GM23338 (cell line): ENCODE measurements around the gene KDM4B. TPM values are rescaled to one million over a fixed set of nuclear protein-coding genes. Genes with fewer than 3 reads are reported as not detected.
"Not testable (repeated sequence)": the region's sequence is repeated elsewhere in the genome, so short reads cannot be mapped to it uniquely, and the experiment has no call there.

ENCODE experiments used
- ATAC-seq: fragments of 200-7000 bp; cut with Tn5 transposase; 3 replicates; pipeline ENCODE4 v1.9.1; 2020
- DNase-seq: peaks from one replicate; pipeline ENCODE4 v3.0.0-alpha.2; 2015; ENCODE audit warnings: low spot score
- H2AFZ ChIP-seq: fragments of 200-600 bp; sonication (generic); 2 replicates; pipeline ENCODE4 v1.8.0; 2016; ENCODE audit warnings: antibody characterized with exemption, mild to moderate bottlenecking, moderate library complexity
- H3F3A ChIP-seq: fragments of 200-600 bp; sonication (generic); replicated peaks from 2 replicates; pipeline ENCODE4 v1.8.0; 2017; ENCODE audit warnings: antibody characterized with exemption, mixed run types, low read depth
- H3K27ac ChIP-seq: fragments of 200-600 bp; sonication (generic); 2 replicates; pipeline ENCODE4 v1.6.1; 2016; ENCODE audit warnings: low read depth
- H3K27me3 ChIP-seq: fragments of 200-600 bp; sonication (generic); 2 replicates; pipeline ENCODE4 v1.8.0; 2016; ENCODE audit warnings: mild to moderate bottlenecking, mixed run types, moderate library complexity; ENCODE audit not compliant: insufficient read depth
- H3K36me3 ChIP-seq: fragments of 200-600 bp; sonication (generic); 2 replicates; pipeline ENCODE4 v1.8.0; 2016; ENCODE audit warnings: mild to moderate bottlenecking; ENCODE audit not compliant: insufficient read depth
- H3K4me1 ChIP-seq: fragments of 200-600 bp; sonication (generic); 2 replicates; pipeline ENCODE4 v1.8.0; 2016; ENCODE audit warnings: mild to moderate bottlenecking, moderate library complexity; ENCODE audit not compliant: insufficient read depth
- H3K4me2 ChIP-seq: fragments of 200-600 bp; sonication (generic); 2 replicates; pipeline ENCODE4 v1.7.1; 2017; ENCODE audit warnings: mixed run types
- H3K4me3 ChIP-seq: fragments of 200-600 bp; sonication (generic); 2 replicates; pipeline ENCODE4 v1.6.1; 2016; ENCODE audit warnings: mixed run types
- H3K79me2 ChIP-seq: fragments of 200-600 bp; sonication (generic); replicated peaks from 2 replicates; pipeline ENCODE4 v1.8.0; 2017; ENCODE audit warnings: mild to moderate bottlenecking; ENCODE audit not compliant: insufficient read depth
- H3K9me2 ChIP-seq: fragments of 200-600 bp; sonication (generic); 2 replicates; pipeline ENCODE4 v1.8.0; 2017; ENCODE audit not compliant: insufficient read depth
- H4K20me1 ChIP-seq: fragments of 200-600 bp; sonication (generic); replicated peaks from 2 replicates; pipeline ENCODE4 v1.8.0; 2017; ENCODE audit warnings: mild to moderate bottlenecking; ENCODE audit not compliant: insufficient read depth
- H3K27ac Mint-ChIP-seq: 2 replicates; pipeline ENCODE4 v1.8.0; 2020; ENCODE audit warnings: inconsistent platforms, mild to moderate bottlenecking, moderate library complexity, mixed read lengths
- H3K27me3 Mint-ChIP-seq: 3 replicates; pipeline ENCODE4 v1.8.0; 2022; ENCODE audit warnings: low read depth, mild to moderate bottlenecking, moderate library complexity, mixed read lengths, inconsistent platforms; ENCODE audit not compliant: insufficient read depth, poor library complexity
- H3K36me3 Mint-ChIP-seq: 3 replicates; pipeline ENCODE4 v1.8.0; 2021; ENCODE audit warnings: low read depth, mild to moderate bottlenecking, inconsistent platforms, moderate library complexity, mixed read lengths
- H3K4me1 Mint-ChIP-seq: 3 replicates; pipeline ENCODE4 v1.8.0; 2020; ENCODE audit warnings: mild to moderate bottlenecking, inconsistent platforms, mixed read lengths
- H3K4me3 Mint-ChIP-seq: 3 replicates; pipeline ENCODE4 v1.8.0; 2021; ENCODE audit warnings: moderate library complexity, mild to moderate bottlenecking, inconsistent platforms, mixed read lengths
- H3K9me3 Mint-ChIP-seq: 3 replicates; pipeline ENCODE4 v1.8.0; 2020; ENCODE audit warnings: moderate library complexity, mild to moderate bottlenecking, inconsistent platforms, mixed read lengths
- EZH2 ChIP-seq: fragments of 200-600 bp; sonication (generic); IDR thresholded peaks from one replicate; pipeline ENCODE4 v1.8.0; 2017; ENCODE audit warnings: antibody characterized with exemption, mild to moderate bottlenecking, low read depth; ENCODE audit not compliant: unreplicated experiment
- EZH2phosphoT487 ChIP-seq: fragments of 200-600 bp; sonication (generic); IDR thresholded peaks from one replicate; pipeline ENCODE4 v1.8.1; 2018; ENCODE audit warnings: antibody characterized with exemption; ENCODE audit not compliant: unreplicated experiment
- JUNB ChIP-seq: IDR thresholded peaks from one replicate; pipeline ENCODE4 v1.6.1; 2016; ENCODE audit warnings: antibody characterized with exemption; ENCODE audit not compliant: unreplicated experiment
- NANOG ChIP-seq: IDR thresholded peaks from 2 replicates; pipeline ENCODE4 v1.6.1; 2016; ENCODE audit warnings: antibody characterized with exemption, borderline replicate concordance
- POLR2AphosphoS5 ChIP-seq: IDR thresholded peaks from 2 replicates; pipeline ENCODE4 v1.6.1; 2016; ENCODE audit warnings: antibody characterized with exemption, low read depth
- ZNF331 ChIP-seq: fragments of 250-450 bp; sonication (Bioruptor Pico); IDR thresholded peaks from 2 replicates; pipeline ENCODE4 v1.5.0; 2020; ENCODE audit warnings: low read depth, mild to moderate bottlenecking, moderate library complexity
- polyA plus RNA-seq: library from polyadenylated mRNA; unstranded; fragments of >200 nt; fragmentation: Nextera tagmentation; extraction: Ambion mirVana; gene quantifications from 2 replicates; pipeline ENCODE4 v1.2.1, GENCODE V29; 2016
- total RNA-seq: library from RNA; depleted of rRNA; stranded (reverse); fragments of >200 nt; shearing (Covaris generic); gene quantifications from 2 replicates; pipeline ENCODE4 v1.2.3, GENCODE V29; 2014
- TF ChIP-seq, protein P1 (sequence below): IDR thresholded peaks from 2 replicates; pipeline ENCODE4 v1.6.1; 2016; ENCODE audit warnings: antibody characterized with exemption
- TF ChIP-seq, protein P2 (sequence below), 2 experiments: fragments of 200-600 bp in 1 of 2; sonication (generic) in 1 of 2; conservative IDR thresholded peaks; 2 replicates each; pipeline versions ENCODE4 v1.5.1 to v1.6.1; 2016 to 2017; ENCODE audit warnings: antibody characterized with exemption in 2 of 2, low read depth in 2 of 2, mild to moderate bottlenecking in 2 of 2, moderate library complexity in 1 of 2
- TF ChIP-seq, protein P3 (sequence below): fragments of 250-450 bp; sonication (Bioruptor Pico); IDR thresholded peaks from 2 replicates; pipeline ENCODE4 v1.5.0; 2020; ENCODE audit warnings: mild to moderate bottlenecking, moderate library complexity
- TF ChIP-seq, protein P4 (sequence below): IDR thresholded peaks from one replicate; pipeline ENCODE4 v1.6.1; 2018; ENCODE audit warnings: antibody characterized with exemption; ENCODE audit not compliant: unreplicated experiment

KDM4B gene
- total and polyA plus RNA-seq, 2 experiments from 2014 or later = 9.1 to 27.6 TPM

DNA sequence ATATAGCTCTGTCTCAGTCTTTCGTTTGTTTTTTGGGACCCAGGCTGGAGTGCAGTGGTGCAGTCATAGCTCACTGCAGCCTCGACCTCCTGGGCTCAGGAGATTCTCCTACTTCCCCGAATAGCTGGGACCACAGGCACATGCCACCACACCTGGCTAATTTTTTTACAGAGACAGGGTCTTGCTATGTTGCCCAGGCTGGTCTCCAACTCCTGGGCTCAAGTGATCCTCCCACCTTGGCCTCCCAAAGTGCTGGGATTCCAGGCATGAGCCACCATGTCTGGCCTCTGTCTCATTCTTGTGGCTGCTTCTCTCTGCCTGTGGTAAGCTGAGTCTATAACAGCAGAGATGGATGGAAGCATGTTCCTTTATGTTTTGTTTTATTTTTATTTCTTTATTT is 226.7 kb downstream of the KDM4B start:
- not testable (repeated sequence) for ATAC-seq

DNA sequence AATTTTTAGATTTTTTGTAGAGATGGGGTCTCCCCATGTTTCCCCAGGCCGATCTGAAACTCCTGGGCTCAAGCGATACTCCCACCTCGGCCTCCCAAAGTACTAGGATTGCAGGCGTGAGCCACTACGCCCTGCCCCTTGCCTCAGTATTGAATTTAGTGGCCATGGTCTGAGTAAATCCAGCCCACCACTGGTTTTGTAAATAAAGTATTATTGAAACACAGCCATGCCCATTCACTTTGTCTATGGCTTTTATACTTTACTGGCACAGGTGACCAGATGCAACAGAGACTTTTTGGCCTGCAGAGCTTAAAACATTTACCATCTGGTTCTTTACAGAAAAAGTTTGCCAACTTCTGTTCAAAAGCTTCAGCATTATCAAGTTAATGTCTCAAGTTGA is 227.9 kb downstream of the KDM4B start:
- Histone ChIP-seq H4K20me1 (no peaks in the 10 kb centered on the region), H3K4me3 (no peak overlapping the region)
- no peak for ATAC-seq
- TF ChIP-seq, protein P1, sequence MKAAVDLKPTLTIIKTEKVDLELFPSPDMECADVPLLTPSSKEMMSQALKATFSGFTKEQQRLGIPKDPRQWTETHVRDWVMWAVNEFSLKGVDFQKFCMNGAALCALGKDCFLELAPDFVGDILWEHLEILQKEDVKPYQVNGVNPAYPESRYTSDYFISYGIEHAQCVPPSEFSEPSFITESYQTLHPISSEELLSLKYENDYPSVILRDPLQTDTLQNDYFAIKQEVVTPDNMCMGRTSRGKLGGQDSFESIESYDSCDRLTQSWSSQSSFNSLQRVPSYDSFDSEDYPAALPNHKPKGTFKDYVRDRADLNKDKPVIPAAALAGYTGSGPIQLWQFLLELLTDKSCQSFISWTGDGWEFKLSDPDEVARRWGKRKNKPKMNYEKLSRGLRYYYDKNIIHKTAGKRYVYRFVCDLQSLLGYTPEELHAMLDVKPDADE = no peak
- TF ChIP-seq, protein P2, sequence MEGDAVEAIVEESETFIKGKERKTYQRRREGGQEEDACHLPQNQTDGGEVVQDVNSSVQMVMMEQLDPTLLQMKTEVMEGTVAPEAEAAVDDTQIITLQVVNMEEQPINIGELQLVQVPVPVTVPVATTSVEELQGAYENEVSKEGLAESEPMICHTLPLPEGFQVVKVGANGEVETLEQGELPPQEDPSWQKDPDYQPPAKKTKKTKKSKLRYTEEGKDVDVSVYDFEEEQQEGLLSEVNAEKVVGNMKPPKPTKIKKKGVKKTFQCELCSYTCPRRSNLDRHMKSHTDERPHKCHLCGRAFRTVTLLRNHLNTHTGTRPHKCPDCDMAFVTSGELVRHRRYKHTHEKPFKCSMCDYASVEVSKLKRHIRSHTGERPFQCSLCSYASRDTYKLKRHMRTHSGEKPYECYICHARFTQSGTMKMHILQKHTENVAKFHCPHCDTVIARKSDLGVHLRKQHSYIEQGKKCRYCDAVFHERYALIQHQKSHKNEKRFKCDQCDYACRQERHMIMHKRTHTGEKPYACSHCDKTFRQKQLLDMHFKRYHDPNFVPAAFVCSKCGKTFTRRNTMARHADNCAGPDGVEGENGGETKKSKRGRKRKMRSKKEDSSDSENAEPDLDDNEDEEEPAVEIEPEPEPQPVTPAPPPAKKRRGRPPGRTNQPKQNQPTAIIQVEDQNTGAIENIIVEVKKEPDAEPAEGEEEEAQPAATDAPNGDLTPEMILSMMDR (conservative IDR thresholded peaks at IDR 0.05; ENCODE audit: low read depth in 2 of 2) = no peak
- TF ChIP-seq EZH2 (no peak), JUNB (no peak), POLR2AphosphoS5 (no peak), EZH2phosphoT487 (no peak), NANOG (no peak), ZNF331 (CRISPR knock-in tag) (no peak)
- TF ChIP-seq, protein P3, sequence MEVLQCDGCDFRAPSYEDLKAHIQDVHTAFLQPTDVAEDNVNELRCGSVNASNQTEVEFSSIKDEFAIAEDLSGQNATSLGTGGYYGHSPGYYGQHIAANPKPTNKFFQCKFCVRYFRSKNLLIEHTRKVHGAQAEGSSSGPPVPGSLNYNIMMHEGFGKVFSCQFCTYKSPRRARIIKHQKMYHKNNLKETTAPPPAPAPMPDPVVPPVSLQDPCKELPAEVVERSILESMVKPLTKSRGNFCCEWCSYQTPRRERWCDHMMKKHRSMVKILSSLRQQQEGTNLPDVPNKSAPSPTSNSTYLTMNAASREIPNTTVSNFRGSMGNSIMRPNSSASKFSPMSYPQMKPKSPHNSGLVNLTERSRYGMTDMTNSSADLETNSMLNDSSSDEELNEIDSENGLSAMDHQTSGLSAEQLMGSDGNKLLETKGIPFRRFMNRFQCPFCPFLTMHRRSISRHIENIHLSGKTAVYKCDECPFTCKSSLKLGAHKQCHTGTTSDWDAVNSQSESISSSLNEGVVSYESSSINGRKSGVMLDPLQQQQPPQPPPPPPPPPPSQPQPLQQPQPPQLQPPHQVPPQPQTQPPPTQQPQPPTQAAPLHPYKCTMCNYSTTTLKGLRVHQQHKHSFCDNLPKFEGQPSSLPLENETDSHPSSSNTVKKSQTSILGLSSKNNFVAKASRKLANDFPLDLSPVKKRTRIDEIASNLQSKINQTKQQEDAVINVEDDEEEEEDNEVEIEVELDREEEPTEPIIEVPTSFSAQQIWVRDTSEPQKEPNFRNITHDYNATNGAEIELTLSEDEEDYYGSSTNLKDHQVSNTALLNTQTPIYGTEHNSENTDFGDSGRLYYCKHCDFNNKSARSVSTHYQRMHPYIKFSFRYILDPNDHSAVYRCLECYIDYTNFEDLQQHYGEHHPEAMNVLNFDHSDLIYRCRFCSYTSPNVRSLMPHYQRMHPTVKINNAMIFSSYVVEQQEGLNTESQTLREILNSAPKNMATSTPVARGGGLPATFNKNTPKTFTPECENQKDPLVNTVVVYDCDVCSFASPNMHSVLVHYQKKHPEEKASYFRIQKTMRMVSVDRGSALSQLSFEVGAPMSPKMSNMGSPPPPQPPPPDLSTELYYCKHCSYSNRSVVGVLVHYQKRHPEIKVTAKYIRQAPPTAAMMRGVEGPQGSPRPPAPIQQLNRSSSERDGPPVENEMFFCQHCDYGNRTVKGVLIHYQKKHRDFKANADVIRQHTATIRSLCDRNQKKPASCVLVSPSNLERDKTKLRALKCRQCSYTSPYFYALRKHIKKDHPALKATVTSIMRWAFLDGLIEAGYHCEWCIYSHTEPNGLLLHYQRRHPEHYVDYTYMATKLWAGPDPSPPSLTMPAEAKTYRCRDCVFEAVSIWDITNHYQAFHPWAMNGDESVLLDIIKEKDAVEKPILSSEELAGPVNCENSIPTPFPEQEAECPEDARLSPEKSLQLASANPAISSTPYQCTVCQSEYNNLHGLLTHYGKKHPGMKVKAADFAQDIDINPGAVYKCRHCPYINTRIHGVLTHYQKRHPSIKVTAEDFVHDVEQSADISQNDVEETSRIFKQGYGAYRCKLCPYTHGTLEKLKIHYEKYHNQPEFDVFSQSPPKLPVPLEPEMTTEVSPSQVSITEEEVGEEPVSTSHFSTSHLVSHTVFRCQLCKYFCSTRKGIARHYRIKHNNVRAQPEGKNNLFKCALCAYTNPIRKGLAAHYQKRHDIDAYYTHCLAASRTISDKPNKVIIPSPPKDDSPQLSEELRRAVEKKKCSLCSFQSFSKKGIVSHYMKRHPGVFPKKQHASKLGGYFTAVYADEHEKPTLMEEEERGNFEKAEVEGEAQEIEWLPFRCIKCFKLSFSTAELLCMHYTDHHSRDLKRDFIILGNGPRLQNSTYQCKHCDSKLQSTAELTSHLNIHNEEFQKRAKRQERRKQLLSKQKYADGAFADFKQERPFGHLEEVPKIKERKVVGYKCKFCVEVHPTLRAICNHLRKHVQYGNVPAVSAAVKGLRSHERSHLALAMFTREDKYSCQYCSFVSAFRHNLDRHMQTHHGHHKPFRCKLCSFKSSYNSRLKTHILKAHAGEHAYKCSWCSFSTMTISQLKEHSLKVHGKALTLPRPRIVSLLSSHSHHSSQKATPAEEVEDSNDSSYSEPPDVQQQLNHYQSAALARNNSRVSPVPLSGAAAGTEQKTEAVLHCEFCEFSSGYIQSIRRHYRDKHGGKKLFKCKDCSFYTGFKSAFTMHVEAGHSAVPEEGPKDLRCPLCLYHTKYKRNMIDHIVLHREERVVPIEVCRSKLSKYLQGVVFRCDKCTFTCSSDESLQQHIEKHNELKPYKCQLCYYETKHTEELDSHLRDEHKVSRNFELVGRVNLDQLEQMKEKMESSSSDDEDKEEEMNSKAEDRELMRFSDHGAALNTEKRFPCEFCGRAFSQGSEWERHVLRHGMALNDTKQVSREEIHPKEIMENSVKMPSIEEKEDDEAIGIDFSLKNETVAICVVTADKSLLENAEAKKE (CRISPR knock-in tag) = no peak
- TF ChIP-seq, protein P4, sequence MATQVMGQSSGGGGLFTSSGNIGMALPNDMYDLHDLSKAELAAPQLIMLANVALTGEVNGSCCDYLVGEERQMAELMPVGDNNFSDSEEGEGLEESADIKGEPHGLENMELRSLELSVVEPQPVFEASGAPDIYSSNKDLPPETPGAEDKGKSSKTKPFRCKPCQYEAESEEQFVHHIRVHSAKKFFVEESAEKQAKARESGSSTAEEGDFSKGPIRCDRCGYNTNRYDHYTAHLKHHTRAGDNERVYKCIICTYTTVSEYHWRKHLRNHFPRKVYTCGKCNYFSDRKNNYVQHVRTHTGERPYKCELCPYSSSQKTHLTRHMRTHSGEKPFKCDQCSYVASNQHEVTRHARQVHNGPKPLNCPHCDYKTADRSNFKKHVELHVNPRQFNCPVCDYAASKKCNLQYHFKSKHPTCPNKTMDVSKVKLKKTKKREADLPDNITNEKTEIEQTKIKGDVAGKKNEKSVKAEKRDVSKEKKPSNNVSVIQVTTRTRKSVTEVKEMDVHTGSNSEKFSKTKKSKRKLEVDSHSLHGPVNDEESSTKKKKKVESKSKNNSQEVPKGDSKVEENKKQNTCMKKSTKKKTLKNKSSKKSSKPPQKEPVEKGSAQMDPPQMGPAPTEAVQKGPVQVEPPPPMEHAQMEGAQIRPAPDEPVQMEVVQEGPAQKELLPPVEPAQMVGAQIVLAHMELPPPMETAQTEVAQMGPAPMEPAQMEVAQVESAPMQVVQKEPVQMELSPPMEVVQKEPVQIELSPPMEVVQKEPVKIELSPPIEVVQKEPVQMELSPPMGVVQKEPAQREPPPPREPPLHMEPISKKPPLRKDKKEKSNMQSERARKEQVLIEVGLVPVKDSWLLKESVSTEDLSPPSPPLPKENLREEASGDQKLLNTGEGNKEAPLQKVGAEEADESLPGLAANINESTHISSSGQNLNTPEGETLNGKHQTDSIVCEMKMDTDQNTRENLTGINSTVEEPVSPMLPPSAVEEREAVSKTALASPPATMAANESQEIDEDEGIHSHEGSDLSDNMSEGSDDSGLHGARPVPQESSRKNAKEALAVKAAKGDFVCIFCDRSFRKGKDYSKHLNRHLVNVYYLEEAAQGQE = no peak

More for the DNA sequence above, 226.7 kb downstream of the KDM4B start:
- H4K20me1 ChIP-seq, H3K4me1 ChIP-seq, H3K4me3 ChIP-seq, H3F3A ChIP-seq, H3K27ac Mint-ChIP-seq, H3K36me3 Mint-ChIP-seq, H3K36me3 ChIP-seq, H3K9me2 ChIP-seq, DNase-seq, H3K27ac ChIP-seq, H2AFZ ChIP-seq, H3K27me3 ChIP-seq, H3K4me2 ChIP-seq, H3K79me2 ChIP-seq, H3K4me3 Mint-ChIP-seq: not testable (repeated sequence)
- Mint-ChIP-seq H3K27me3 (peaks cover 15% of the 10 kb centered on the region), H3K4me1 (peaks cover 15% of the 10 kb centered on the region), H3K9me3 (peaks cover 12% of the 10 kb centered on the region; the same call in 2 of the 3 replicates)

More for the DNA sequence above, 227.9 kb downstream of the KDM4B start:
- Mint-ChIP-seq H3K36me3 (peaks cover 12% of the 10 kb centered on the region), H3K27me3 (peaks cover 15% of the 10 kb centered on the region), H3K9me3 (peaks cover 20% of the 10 kb centered on the region), H3K4me1 (peaks cover 14% of the 10 kb centered on the region), H3K27ac (no peak overlapping the region), H3K4me3 (no peak overlapping the region)
- Histone ChIP-seq H3K27me3 (no peaks in the 10 kb centered on the region), H3K4me1 (peaks cover 4% of the 10 kb centered on the region; the same call in 1 of the 2 replicates), H3K36me3 (no peaks in the 10 kb centered on the region), H3F3A (0 out of 2 replicates have a peak, but pooled peaks cover 8% of the 10 kb centered on the region), H3K79me2 (no peaks in the 10 kb centered on the region), H3K4me2 (no peak overlapping the region), H2AFZ (no peak overlapping the region), H3K27ac (no peak overlapping the region), H3K9me2 (no peaks in the 10 kb centered on the region)
- DNase-seq = no peak
